Stimulated activated CD4-positive, alpha-beta T cell treated with anti-CD3 and anti-CD28 coated beads, Interleukin-15, amount 100 ng/mL, for 1 hour (primary cell): ENCODE measurements around the gene SLC51A.
"Not testable (repeated sequence)": the region's sequence is repeated elsewhere in the genome, so short reads cannot be mapped to it uniquely, and the experiment has no call there.

Source experiments
- DNase-seq, 2 donors: peaks; one replicate each; pipeline ENCODE4 v3.0.0-alpha.2; 2020; ENCODE audit warnings: low read depth in 1 of 2, low spot score in 1 of 2

The SLC51A gene

GRCh38 chr3:196237203-196237602, 20.9 kb downstream of the SLC51A start:
- DNase-seq: no peak

GRCh38 chr3:196238612-196239560, 22.6 kb downstream of the SLC51A start:
- no peak for DNase-seq

DNA sequence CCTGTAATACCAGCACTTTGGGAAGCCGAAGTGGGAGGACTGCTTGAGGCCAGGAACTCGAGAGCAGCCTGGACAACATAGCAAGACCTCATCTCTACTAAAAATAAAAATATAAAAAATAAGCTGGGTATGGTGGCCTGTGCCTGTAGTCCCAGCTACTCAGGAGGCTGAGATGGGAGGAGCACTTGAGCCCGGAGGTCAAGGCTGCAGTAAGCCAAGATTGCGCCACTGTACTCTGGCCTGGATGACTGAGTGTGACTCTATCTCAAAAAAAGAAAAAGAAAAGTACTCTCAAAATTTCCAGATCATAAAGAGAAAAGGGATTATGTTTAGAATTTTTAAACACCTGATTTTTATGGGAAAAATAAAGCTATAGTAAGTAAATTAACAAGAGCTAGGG, 24.1 kb downstream of the SLC51A start:
- DNase-seq: no peak

GRCh38 chr3:196241704-196242103, 25.4 kb downstream of the SLC51A start:
- no peak for DNase-seq

- not testable (repeated sequence) for DNase-seq
Measured at GRCh38 chr3:196244166-196244565, 27.8 kb downstream of the SLC51A start.

- DNase-seq: no peak
Measured at GRCh38 chr3:196246612-196247308, 30.4 kb downstream of the SLC51A start.

GRCh38 chr3:196251918-196252317, 35.6 kb downstream of the SLC51A start:
- no peak for DNase-seq

DNA sequence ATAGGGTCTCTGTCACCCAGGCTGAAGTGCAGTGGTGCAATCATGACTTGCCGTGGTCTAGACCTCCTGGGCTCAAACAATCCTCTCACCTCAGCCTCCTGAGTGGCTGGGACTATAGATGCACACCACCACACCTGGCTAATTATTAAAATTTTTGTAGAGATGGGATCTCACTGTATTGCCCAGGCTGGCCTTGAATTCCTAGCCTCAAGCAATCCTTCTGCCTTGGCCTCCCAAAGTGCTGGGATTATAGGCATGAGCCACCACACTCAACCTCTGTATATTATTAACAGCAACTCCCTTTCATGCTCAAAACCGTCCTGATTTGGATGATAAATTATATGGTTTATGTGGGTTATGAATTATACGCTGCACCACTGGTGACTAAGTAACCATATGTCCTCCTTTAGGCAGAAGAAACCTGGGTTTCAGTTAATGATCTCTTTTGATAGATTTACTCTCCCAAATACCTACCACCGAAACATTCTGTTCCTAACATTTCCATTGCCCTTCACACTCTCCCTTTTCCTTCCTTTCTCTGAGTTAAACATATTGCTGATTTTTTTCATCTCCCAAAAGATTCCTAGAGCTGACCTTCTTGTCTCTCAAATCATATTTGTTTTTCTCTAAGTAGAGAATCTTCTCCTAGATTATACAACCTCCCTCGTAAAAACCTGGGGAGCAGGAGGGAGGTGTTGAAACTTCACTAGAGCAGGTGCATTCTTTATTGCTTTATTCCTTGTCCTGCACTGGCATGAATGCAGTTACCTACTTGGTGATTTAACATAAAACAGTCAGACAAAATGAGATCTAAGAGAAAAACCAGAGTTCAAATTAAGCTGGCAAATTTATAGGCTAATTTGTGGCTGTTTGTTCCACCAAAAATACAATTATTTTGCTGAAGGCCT, 38.3 kb downstream of the SLC51A start:
- DNase-seq: no peak

- DNase-seq: no peak
Measured at GRCh38 chr3:196255776-196256175, 39.4 kb downstream of the SLC51A start.

DNA sequence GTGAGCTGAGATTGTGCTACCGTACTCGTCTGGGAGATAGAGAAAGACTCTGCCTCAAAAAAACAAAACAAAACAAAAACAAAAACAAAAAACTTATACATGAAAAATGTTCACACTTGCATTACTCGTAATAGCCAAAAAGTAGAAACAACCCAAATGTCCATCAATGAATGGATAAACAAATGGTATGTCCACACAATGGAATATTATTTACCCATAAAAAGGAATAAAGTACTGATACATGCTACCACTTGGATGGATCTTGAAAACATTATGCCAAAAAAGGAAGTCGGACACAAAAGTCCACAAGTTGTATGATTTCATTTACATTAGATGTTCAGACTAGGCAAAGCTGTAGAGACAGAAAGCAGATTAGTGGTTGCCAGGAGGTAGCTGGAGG, 44.5 kb downstream of the SLC51A start:
- DNase-seq: no peak

GRCh38 chr3:196263819-196264218, 47.5 kb downstream of the SLC51A start:
- DNase-seq: no peak

- no peak for DNase-seq
Measured at GRCh38 chr3:196268284-196269163, 52.2 kb downstream of the SLC51A start.

DNA sequence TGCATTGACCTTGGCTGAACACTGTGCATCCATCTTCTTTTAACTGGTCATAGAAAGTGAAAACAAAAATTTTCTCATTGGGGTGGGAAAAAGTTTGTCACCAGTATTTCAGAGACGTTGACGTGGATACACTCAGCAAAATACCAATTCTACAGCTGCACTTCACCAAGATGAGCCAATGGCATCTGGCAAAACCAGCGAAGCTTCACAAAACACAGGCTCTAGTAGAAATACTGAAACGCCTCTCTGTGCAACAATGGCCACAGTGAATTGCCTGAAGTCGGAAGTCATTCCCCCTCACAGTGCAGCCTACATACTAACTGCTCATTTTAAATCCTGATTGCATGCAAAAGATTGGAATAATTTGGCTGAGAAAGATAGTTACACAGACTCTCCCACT, 54.2 kb downstream of the SLC51A start:
- DNase-seq: no peak

- no peak for DNase-seq
Measured at GRCh38 chr3:196272826-196273225, 56.5 kb downstream of the SLC51A start.

GRCh38 chr3:196273655-196274054, 57.3 kb downstream of the SLC51A start:
- DNase-seq: no peak

- peak in 1 of 2 donors; percentile 35 for DNase-seq
Measured at GRCh38 chr3:196274585-196274984, 58.3 kb downstream of the SLC51A start.

DNA sequence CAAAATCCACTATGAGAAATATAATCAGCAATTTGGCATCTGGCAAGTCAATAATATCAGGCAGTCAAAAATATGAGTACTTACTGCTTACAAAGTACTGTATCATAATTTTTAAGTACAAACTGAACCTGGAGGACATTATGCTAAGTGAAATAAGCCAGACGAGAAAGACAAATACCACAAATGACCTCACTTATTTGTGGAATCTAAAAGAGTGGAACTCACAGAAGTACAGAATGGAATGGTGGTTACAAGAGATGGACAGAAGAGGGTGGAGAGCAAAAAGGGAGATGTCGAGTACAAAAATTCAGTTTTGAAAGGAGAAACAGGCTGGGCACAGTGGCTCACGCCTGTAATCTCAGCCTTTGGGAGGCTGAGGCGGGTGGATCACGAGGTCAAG, 58.8 kb downstream of the SLC51A start:
- no peak for DNase-seq

- no peak for DNase-seq
Measured at GRCh38 chr3:196280689-196281440, 64.5 kb downstream of the SLC51A start.

DNA sequence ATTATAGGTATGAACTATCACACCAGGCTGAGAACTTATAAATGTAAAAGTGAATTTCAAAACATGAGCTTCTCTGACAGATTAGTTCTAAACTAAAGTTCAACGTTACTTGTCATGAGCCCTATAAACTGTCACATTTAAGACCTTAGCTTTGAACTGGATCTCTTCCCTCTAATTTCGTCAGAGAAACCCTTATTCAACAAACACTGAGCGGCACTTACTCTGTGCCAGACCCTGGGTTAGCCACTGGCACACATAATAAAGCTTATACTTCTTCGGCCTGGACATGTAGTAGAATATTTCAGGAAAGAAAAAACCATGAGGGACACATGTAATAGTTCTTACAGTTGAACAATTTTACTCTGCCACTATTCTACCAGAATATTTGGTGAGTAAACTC, 65.6 kb downstream of the SLC51A start:
- no peak for DNase-seq
